Thyroid gland (tissue), 4 donors: ENCODE results near the gene HPF1. TPM values are rescaled to one million over a fixed set of nuclear protein-coding genes. Genes with fewer than 3 reads are reported as not detected.

Source experiments
- DNase-seq, 2 donors: peaks; one replicate each; pipeline ENCODE4 v3.0.0-alpha.2; 2019
- H3K27ac ChIP-seq, 3 donors: fragments of 200-600 bp; sonication (generic); 1 replicate in 2 of 3; 2 replicates in 1 of 3; pipeline ENCODE4 v1.5.1; 2016 to 2019; ENCODE audit warnings: mild to moderate bottlenecking in 1 of 3, moderate library complexity in 1 of 3
- H3K27me3 ChIP-seq: fragments of 200-600 bp; sonication (generic); one replicate; pipeline ENCODE4 v1.5.1; 2019
- H3K36me3 ChIP-seq, 2 donors: fragments of 200-600 bp; sonication (generic); one replicate each; pipeline ENCODE4 v1.5.1; 2016 to 2019
- H3K4me1 ChIP-seq, 2 donors: fragments of 200-600 bp; sonication (generic); one replicate each; pipeline ENCODE4 v1.5.1; 2017 to 2019
- H3K4me3 ChIP-seq, 3 donors: fragments of 200-600 bp; sonication (generic); replicated peaks in 1 of 3; 1 replicate in 2 of 3; 2 replicates in 1 of 3; pipeline ENCODE4 v1.5.1; 2016; ENCODE audit warnings: mild to moderate bottlenecking in 1 of 3
- H3K9me3 ChIP-seq: fragments of 200-600 bp; sonication (generic); one replicate; pipeline ENCODE4 v1.5.1; 2017
- CTCF ChIP-seq, 6 experiments: fragments of 200-600 bp in 3 of 6; fragments of 450-650 bp in 3 of 6; sonication (generic) in 3 of 6; IDR thresholded peaks; one replicate each; pipeline ENCODE4 v1.5.1; 2016 to 2019; ENCODE audit warnings: antibody characterized with exemption in 6 of 6, mild to moderate bottlenecking in 2 of 6, inconsistent platforms in 1 of 6, moderate library complexity in 1 of 6
- POLR2A ChIP-seq, 2 donors: fragments of 450-650 bp; IDR thresholded peaks; one replicate each; pipeline ENCODE4 v1.6.1; 2017; ENCODE audit warnings: antibody characterized with exemption in 2 of 2, mild to moderate bottlenecking in 2 of 2, moderate library complexity in 1 of 2
- WGBS, 2 donors: methylation state at CpG; one replicate each; pipeline ENCODE4 v1.1.5; 2017; 5-methylcytosine and 5-hydroxymethylcytosine counted together
- intact Hi-C: fragments of 100-400 bp; cut with DNase I; formaldehyde crosslinking; loops from one replicate; pipeline ENCODE4 v1.15.1; 2023
- total RNA-seq, 4 donors: library from RNA; depleted of rRNA; stranded (reverse); fragments of >200 nt; gene quantifications; one replicate each; pipeline ENCODE4 v1.2.3, GENCODE V29; 2016

HPF1 gene
- total RNA-seq, 4 donors from 2014 or later = 16.2 to 26.5 (median 24.4) TPM

- WGBS, 2 donors = 82 to 87% methylated on average over 4 of the region's 4 CpGs
- TF ChIP-seq POLR2A (IDR thresholded peaks at IDR 0.05) (no peak), CTCF (IDR thresholded peaks at IDR 0.05) (no peak)
- Histone ChIP-seq H3K27me3 (no peaks in the 10 kb centered on the region), H3K36me3 (no peaks in the 10 kb centered on the region), H3K4me3 (no peak overlapping the region), H3K4me1 (no peaks in the 10 kb centered on the region), H3K27ac (no peak overlapping the region), H3K9me3 (no peaks in the 10 kb centered on the region)
- no peak for DNase-seq
- intact Hi-C loops = no loop called here
Observed at GRCh38 chr4:169799260-169799659, 41.5 kb upstream of the HPF1 start.

GRCh38 chr4:169795585-169795984 lies 37.8 kb upstream of the HPF1 start:
- intact Hi-C loops = no loop called here
- 47 to 54% methylated on average over 4 of the region's 4 CpGs for WGBS, 2 donors
- Histone ChIP-seq H3K27ac (no peak overlapping the region), H3K36me3 (no peaks in the 10 kb centered on the region), H3K4me1 (no peaks in the 10 kb centered on the region), H3K27me3 (no peaks in the 10 kb centered on the region), H3K4me3 (no peak overlapping the region), H3K9me3 (no peaks in the 10 kb centered on the region)
- TF ChIP-seq CTCF (IDR thresholded peaks at IDR 0.05) (no peak), POLR2A (IDR thresholded peaks at IDR 0.05) (no peak)
- no peak for DNase-seq

- no peaks in the 10 kb centered on the region for H3K4me1 ChIP-seq
- TF ChIP-seq POLR2A (IDR thresholded peaks at IDR 0.05) (no peak), CTCF (IDR thresholded peaks at IDR 0.05) (peak in 4 of 6 experiments; percentile 8 to 59 (median 34))
- H3K27ac ChIP-seq = no peak overlapping the region
- H3K27me3 ChIP-seq = no peaks in the 10 kb centered on the region
- H3K4me3 ChIP-seq = no peak overlapping the region
- WGBS, 2 donors = 7 to 10% methylated on average over 29 of the region's 29 CpGs
- H3K36me3 ChIP-seq = no peaks in the 10 kb centered on the region
- intact Hi-C loops = no loop called here
- H3K9me3 ChIP-seq = no peaks in the 10 kb centered on the region
- peak; percentile 28 to 33 for DNase-seq
Observed at GRCh38 chr4:169791527-169792156, 33.9 kb upstream of the HPF1 start.

- Histone ChIP-seq H3K4me3 (no peak overlapping the region), H3K9me3 (no peaks in the 10 kb centered on the region), H3K27me3 (no peaks in the 10 kb centered on the region), H3K27ac (no peak overlapping the region), H3K36me3 (no peaks in the 10 kb centered on the region), H3K4me1 (no peaks in the 10 kb centered on the region)
- no peak for DNase-seq
- no peak for TF ChIP-seq CTCF (IDR thresholded peaks at IDR 0.05)
- no peak for TF ChIP-seq POLR2A (IDR thresholded peaks at IDR 0.05)
- intact Hi-C loops = no loop called here
- 67 to 75% methylated on average over 2 of the region's 2 CpGs for WGBS, 2 donors
Observed at GRCh38 chr4:169791062-169791461, 33.3 kb upstream of the HPF1 start.

- TF ChIP-seq POLR2A (IDR thresholded peaks at IDR 0.05) = no peak
- peak in 2 of 6 experiments; percentile 21 to 34 for TF ChIP-seq CTCF (IDR thresholded peaks at IDR 0.05)
- Histone ChIP-seq H3K27me3 (no peaks in the 10 kb centered on the region), H3K27ac (no peak overlapping the region), H3K36me3 (no peaks in the 10 kb centered on the region), H3K9me3 (no peaks in the 10 kb centered on the region), H3K4me3 (peak overlapping the region in 1 of 3 donors; percentile 17), H3K4me1 (peaks cover 0 to 7% of the 10 kb centered on the region in 2 donors)
- 26 to 31% methylated on average over 36 to 37 of the region's 58 CpGs for WGBS, 2 donors
- DNase-seq = peak in 1 of 2 donors; percentile 24
- intact Hi-C loops = no loop called here
Observed at GRCh38 chr4:169774466-169775445, 17.0 kb upstream of the HPF1 start.
